ENCODE measurements around the gene HOXA2.

Gene HOXA2

DNA sequence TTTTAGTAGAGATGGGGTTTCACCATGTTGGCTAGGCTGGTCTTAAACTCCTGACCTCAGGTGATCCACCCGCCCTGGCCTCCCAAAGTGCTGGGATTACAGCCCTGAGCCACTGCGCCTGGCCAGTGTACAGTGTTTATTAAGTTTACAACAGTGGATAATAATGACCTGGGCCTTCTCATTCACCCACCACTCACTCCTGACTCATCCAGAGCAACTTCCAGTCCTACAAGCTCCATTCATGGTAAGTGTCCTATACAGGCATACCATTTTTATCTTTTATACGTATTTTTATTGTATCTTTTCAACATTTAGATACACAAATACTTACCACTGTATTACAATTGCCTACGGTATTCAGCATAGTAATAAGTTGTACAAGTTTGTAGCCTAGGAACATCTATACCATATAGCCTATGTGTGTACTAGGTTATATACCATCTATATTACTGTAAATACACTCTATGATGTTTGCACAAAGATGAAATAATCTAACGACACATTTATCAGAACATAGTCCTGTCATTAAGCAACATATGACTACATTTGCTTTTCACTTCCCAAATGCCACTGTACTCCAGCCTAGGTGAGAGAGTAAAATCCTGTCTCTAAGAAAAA lies 23.8 kb downstream of the HOXA2 start:
- no peak for DNase-seq (ENCODE audit: low read depth in 2 of 2)

DNA sequence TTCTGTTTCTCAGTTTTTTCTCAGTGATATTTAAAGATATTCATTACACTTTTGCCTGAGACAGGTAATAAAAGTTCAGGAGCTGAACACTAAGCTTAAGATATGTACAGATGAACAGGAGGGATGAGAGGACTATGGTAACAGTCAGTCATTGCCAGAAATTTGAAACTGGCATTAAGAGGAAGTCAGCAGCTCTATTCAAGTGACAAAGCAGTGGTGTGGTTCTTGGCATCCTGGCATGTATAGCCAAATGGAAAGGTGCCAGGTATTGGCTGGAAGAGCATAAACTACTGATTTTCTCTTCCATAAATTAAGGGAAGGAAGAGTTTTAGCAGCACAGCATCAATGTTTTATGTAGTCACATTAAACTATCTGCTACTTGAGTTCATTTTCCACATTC lies 29.4 kb downstream of the HOXA2 start:
- no peak for DNase-seq (ENCODE audit: low read depth in 2 of 2)

DNA sequence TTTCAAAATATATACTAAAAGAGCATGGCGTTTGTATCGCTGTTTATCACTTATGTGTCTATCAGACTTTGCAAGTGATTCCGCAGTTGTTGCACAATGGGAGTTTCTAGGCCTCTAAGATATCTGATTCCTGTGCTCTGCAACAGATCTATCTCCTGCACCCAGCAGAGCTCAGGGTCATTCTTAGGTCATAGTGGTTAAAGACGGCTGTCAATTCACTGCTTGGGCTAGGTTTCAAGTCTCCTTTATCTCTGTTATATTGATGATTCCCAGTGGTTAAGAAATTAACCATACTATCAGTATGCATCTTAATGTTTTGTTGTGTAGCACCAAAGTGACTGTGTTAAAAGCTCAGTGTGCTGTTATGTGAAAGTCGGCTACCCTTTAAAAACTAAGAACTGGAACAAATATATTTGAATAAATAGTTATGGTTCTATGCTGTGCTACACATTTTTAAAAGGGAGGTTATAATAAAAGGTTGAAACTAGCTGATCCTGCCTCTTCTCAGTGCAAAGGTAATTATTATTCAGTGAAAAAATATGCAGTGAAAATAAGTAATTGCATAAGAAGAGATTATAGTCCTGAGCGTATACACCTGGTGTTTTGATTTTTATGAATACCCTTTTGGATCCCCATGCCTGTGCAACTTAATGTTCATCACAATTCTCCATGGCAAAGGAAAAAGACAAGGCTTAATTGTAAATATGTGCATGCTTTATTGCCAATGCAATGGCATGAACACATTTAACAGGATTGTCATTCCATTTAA lies 30.7 kb downstream of the HOXA2 start:
- no peak for DNase-seq (ENCODE audit: low read depth in 2 of 2)

DNA sequence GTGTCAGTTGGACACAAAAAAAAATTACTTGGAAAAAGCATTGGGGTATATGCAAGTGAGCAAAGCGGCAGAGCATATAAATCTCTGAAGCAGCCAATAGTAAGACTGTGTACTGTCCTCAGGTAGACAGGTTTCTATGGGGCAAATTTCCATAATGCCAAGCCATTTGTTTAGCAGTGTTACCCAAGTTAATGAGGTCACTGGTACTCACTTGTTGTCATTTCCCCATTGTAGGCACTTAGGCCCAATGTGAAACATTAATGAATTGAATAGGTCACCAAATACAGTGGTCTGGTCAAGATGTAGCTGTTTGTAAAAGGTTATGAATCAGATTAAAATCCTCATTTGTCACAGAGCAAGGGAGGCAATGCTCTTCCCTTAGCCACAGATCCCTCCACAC lies 34.2 kb downstream of the HOXA2 start:
- DNase-seq (ENCODE audit: low read depth in 2 of 2) = no peak

DNA sequence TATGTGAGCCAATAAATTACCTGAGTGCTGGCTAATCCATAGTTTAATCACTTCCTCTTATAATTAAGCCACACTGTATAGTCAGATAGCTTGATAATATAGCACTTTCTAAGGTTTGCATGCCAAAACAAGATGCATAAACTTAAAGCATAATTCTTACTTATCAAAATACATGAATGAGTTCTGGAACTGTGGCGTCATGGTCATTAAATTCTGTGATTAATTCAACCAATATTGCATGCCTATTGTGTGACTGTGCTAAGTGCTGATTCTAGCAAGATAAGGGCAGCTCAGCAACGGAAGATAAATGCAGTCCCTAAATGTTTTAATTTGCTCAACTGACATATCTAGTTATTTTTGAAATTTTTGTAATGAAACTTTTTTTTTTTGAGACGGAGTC lies 36.3 kb downstream of the HOXA2 start:
- peak; percentile 58 to 62 for DNase-seq (ENCODE audit: low read depth in 2 of 2)

DNA sequence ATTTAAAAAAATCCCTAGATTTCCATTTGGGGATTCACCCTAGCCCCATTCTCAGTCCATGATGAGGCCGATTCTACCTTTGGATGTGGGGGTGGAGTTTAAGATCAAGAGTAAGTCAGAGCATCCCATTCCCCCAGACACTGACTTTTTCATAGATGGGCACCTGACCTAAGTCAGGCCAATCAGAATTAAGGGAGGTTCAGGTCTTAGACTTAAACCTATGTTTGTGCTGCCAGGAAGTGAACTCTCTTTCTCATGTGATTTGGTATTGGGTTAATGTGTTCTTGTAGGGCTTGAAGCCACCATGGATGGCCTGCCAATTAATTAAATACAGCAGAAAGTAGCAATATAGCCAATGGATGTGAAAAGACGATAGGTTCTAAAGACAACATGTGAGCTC lies 36.8 kb downstream of the HOXA2 start:
- DNase-seq (ENCODE audit: low read depth in 2 of 2) = no peak

DNA sequence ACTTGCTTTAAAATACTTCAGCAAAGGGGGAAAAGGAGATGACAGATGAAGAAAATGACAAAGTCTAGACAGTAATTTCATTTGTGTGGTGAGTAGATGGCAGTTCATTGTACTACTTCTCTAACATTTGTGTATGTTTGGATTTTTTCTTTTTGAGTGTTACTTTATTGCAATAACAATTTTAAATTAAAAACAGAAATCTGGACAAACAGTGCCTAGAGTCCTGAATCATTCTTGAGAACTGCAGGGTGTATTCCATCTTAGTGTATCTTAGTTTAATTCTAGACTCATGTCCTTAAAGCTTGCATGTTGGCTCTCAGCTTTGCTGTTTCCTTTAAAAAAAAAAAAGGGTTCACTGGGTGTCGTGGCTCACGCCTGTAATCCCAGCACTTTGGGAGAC lies 37.8 kb downstream of the HOXA2 start:
- DNase-seq (ENCODE audit: low read depth in 2 of 2) = no peak

DNA sequence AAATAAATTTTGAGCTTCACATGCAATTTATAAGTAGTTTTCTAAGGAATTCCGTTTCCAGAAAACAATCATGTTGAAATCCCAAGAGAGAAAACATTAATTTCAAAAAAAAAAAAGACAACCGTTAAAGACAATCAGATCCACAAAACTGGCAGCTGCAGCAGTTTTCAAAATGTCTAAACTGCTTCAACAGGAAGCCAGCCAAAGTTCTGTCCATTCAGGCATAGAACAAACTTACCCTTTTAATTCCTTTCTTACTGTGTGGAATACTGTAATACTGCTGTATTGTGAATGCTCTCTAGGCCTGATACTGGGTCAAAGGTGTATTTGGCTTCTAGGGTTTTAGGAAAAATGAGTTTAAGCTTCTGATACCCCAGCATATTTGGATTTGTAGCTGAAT lies 38.3 kb downstream of the HOXA2 start:
- DNase-seq (ENCODE audit: low read depth in 2 of 2) = no peak

DNA sequence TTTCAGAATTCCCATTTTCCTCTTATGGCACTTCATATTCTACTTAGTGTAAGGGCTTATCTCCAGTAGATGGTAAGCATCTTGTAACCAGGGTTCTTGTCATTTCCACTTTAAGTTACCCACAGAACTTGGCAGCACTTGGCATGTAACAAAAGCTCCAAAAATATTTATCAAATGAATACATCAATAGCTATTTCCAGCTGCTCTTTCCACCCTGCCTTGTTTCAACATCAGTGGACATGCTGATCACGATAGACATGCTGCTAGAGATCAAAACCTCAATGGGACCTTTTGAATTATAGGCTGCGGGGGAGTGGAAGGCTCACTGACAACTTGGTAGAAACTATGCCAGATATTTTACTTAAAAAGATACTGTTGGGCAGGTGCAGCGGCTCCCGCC lies 39.5 kb downstream of the HOXA2 start:
- no peak for DNase-seq (ENCODE audit: low read depth in 2 of 2)

DNA sequence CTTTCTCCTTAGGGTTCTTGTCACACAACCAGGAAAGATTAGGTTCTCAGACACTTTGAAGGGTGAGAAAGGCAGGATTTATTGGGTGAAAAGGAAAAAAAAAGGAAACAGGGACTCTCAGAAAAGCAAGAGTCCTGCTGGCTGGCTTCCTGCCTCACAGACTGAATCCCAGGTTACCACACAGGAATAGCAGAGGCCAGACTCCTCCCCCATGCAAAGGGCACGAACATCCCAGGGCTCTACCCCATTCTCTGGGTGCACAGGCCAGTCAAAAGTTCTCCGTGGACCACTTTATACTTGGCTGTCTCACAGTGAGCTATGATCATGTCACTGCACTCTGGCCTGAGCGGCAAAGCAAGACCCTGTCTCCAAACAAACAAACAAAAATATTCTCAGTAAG lies 49.3 kb downstream of the HOXA2 start:
- no peak for DNase-seq (ENCODE audit: low read depth in 2 of 2)

DNA sequence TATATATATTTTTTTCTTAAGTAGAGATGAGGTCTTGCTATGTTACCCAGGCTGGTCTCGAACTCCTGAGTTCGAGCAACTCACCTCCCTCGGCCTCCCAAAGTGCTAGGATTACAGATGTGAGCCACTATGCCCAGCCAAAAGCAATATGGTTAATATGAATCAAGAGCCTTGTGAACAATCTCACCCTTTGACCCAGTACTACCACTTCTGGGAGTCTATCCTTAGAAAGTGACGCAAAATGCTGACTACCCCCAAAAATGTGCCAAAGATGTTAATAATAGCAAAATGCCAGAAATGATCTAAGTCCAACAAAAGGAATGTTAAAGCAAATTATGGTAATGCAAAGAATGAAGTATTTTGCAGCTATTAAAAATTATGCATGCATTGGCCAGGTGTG lies 51.0 kb downstream of the HOXA2 start:
- DNase-seq (ENCODE audit: low read depth in 2 of 2) = no peak
